Trophoblast cell (in vitro differentiated cells and primary cell): ENCODE results near the gene TCP11L2.

Experiments used
- DNase-seq, 2 donors: peaks; one replicate each; pipeline ENCODE4 v3.0.0-alpha.2; 2016
- H2AFZ ChIP-seq: 2 replicates; pipeline ENCODE4 v1.6.1; 2013; ENCODE audit warnings: low read length, moderate library complexity, mild to moderate bottlenecking; ENCODE audit not compliant: insufficient read depth, poor library complexity
- H2AK5ac ChIP-seq: 2 replicates; pipeline ENCODE4 v1.6.1; 2013; ENCODE audit warnings: mild to moderate bottlenecking, low read length
- H2BK120ac ChIP-seq: 2 replicates; pipeline ENCODE4 v1.6.1; 2013; ENCODE audit warnings: low read length, mild to moderate bottlenecking, moderate library complexity; ENCODE audit not compliant: insufficient read depth, poor library complexity
- H2BK12ac ChIP-seq: 2 replicates; pipeline ENCODE4 v1.6.1; 2013; ENCODE audit warnings: mild to moderate bottlenecking, low read length, moderate library complexity
- H2BK5ac ChIP-seq: 2 replicates; pipeline ENCODE4 v1.6.1; 2013; ENCODE audit warnings: low read length, low read depth, moderate library complexity, mild to moderate bottlenecking; ENCODE audit not compliant: poor library complexity
- H3K14ac ChIP-seq: 2 replicates; pipeline ENCODE4 v1.6.1; 2013; ENCODE audit warnings: mild to moderate bottlenecking, low read length
- H3K18ac ChIP-seq: 2 replicates; pipeline ENCODE4 v1.6.1; 2013; ENCODE audit warnings: mild to moderate bottlenecking, low read length
- H3K23ac ChIP-seq: 2 replicates; pipeline ENCODE4 v1.6.1; 2013; ENCODE audit warnings: low read length
- H3K27ac ChIP-seq: 2 replicates; pipeline ENCODE4 v1.5.1; 2013; ENCODE audit warnings: low read depth, mild to moderate bottlenecking, inconsistent platforms, low read length, moderate library complexity
- H3K27me3 ChIP-seq: 2 replicates; pipeline ENCODE4 v1.6.1; 2013; ENCODE audit warnings: inconsistent platforms, mild to moderate bottlenecking, low read length, moderate library complexity; ENCODE audit not compliant: insufficient read depth
- H3K36me3 ChIP-seq, 2 experiments: 1 replicate in 1 of 2; 2 replicates in 1 of 2; pipeline ENCODE4 v1.6.1; 2013; ENCODE audit warnings: low read length in 2 of 2, mild to moderate bottlenecking in 2 of 2, moderate library complexity in 1 of 2; ENCODE audit not compliant: insufficient read depth in 2 of 2, control insufficient read depth in 1 of 2
- H3K4ac ChIP-seq: 2 replicates; pipeline ENCODE4 v1.6.1; 2013; ENCODE audit warnings: low read depth, mild to moderate bottlenecking, low read length, moderate library complexity
- H3K4me1 ChIP-seq, 2 experiments: 1 replicate in 1 of 2; 2 replicates in 1 of 2; pipeline ENCODE4 v1.6.1; 2013; ENCODE audit warnings: low read length in 2 of 2, mild to moderate bottlenecking in 2 of 2, moderate library complexity in 1 of 2; ENCODE audit not compliant: insufficient read depth in 2 of 2, control insufficient read depth in 1 of 2
- H3K4me2 ChIP-seq: 2 replicates; pipeline ENCODE4 v1.6.1; 2013; ENCODE audit warnings: inconsistent platforms, mild to moderate bottlenecking, low read length, moderate library complexity
- H3K4me3 ChIP-seq: 2 replicates; pipeline ENCODE4 v1.5.1; 2013; ENCODE audit warnings: mild to moderate bottlenecking, low read depth, low read length, inconsistent platforms
- H3K79me1 ChIP-seq: one replicate; pipeline ENCODE4 v1.6.1; 2013; ENCODE audit warnings: low read length
- H3K79me2 ChIP-seq: 2 replicates; pipeline ENCODE4 v1.6.1; 2013; ENCODE audit warnings: low read length, mild to moderate bottlenecking; ENCODE audit not compliant: control insufficient read depth, insufficient read depth, poor library complexity
- H3K9ac ChIP-seq: 2 replicates; pipeline ENCODE4 v1.6.1; 2013; ENCODE audit warnings: mild to moderate bottlenecking, low read length
- H3K9me3 ChIP-seq: 2 replicates; pipeline ENCODE4 v1.6.1; 2013; ENCODE audit warnings: low read depth, mild to moderate bottlenecking, control low read depth, inconsistent platforms, low read length; ENCODE audit not compliant: insufficient read depth
- H4K12ac ChIP-seq: 2 replicates; pipeline ENCODE4 v1.6.1; 2013; ENCODE audit warnings: low read depth, mild to moderate bottlenecking, low read length, moderate library complexity
- H4K8ac ChIP-seq: 2 replicates; pipeline ENCODE4 v1.6.1; 2013; ENCODE audit warnings: low read depth, mild to moderate bottlenecking, low read length, moderate library complexity
- H4K91ac ChIP-seq: one replicate; pipeline ENCODE4 v1.6.1; 2013; ENCODE audit warnings: low read depth, mild to moderate bottlenecking, low read length, moderate library complexity
- WGBS: extraction: QIAGEN DNeasy Blood & Tissue Kit; methylation state at CpG from one replicate; pipeline ENCODE4 v1.1.7; 2013; ENCODE audit warnings: missing lambda C conversion rate; ENCODE audit not compliant: insufficient read length, insufficient coverage; ENCODE audit errors: extremely low coverage; 5-methylcytosine and 5-hydroxymethylcytosine counted together

TCP11L2 gene

DNA sequence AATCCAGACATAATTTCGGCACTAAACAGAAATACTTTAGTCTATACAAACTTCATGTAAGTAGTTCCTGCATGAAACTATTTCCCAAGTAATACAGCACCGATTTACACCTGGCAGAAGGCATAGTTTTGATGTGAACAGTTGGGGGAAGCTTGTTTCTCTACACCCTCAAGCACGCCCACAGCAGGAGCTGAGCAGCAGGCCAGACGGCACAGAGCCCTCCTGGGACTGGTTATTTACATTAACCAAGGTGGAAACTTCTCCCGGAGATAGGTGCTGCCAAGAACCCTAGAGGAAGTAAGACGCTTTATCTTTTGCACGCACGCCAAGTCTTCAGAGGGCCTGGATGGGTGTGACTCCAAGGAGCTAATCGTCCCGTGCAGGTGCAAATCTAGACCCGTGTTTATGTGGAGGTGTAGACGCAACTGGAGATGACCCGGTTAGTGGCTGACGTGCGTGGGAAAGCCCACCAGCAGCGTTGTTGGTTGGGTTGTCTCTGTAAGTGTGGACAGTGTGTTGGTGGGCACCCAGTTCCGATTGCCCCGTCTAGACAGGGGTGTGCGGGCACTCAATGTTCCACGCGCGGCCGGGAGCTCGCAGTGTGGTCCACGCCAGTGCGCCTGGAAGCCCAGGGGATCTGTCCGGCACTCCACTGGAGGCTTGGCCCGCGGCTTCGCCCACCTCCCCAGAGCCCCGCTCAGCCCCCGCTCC lies 767 bp upstream of the TCP11L2 start:
- no CpG with 5 or more reads among the region's 32 CpGs for WGBS
- H3K23ac ChIP-seq = no peak overlapping the region
- H3K4me3 ChIP-seq = peak overlapping the region; percentile 80
- peak overlapping the region; percentile 2 for H3K4ac ChIP-seq
- H2BK5ac ChIP-seq = no peak overlapping the region
- H3K27me3 ChIP-seq = no peaks in the 10 kb centered on the region
- H3K14ac ChIP-seq = peak overlapping the region; percentile 23
- H2BK12ac ChIP-seq = no peak overlapping the region
- DNase-seq = peak; percentile 69 to 74
- no peaks in the 10 kb centered on the region for H3K9me3 ChIP-seq
- H3K79me2 ChIP-seq = peaks cover 6% of the 10 kb centered on the region
- peak overlapping the region; percentile 85 for H4K8ac ChIP-seq
- no peak overlapping the region for H3K27ac ChIP-seq
- peaks cover 10% of the 10 kb centered on the region for H3K79me1 ChIP-seq
- H2AK5ac ChIP-seq = no peak overlapping the region
- no peaks in the 10 kb centered on the region for H3K36me3 ChIP-seq
- peak overlapping the region; percentile 78 for H3K4me2 ChIP-seq
- H4K91ac ChIP-seq = peak overlapping the region; percentile 37
- peak overlapping the region; percentile 1 for H2BK120ac ChIP-seq
- no peak overlapping the region for H4K12ac ChIP-seq
- peak overlapping the region; percentile 12 for H3K18ac ChIP-seq
- peak overlapping the region; percentile 8 for H3K9ac ChIP-seq
- peak overlapping the region; percentile 85 for H2AFZ ChIP-seq
- peaks cover 3 to 7% of the 10 kb centered on the region in 2 experiments for H3K4me1 ChIP-seq

DNA sequence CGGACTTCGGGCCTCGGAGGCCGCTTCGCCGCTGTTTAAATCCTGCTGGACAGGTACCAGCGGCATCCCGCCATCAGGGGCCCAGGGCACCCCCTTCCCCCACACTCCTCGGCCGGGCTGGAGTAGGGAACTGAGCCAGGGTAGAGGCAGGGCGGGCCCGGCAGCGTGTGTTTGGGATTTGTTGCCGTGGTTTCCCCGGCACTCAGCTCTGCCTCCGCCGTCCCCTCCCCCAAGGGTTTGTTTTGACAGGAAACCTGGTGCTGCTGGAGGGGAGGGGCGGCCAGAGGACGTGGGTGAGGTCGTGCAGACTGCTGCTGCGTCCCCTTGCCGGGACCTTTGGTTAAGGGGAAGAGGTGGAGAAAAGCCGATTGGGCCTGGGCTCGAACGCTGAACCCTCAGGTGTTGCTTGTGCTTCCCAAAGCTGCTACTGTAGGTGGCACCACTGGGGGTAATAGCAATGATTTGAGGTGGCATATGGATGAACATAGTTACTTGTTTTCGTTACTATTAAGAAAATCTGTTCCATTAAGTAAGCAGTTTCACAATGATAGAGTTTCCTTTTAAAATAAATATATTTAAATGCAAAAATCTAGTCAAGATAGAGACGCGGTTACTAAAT lies 778 bp downstream of the TCP11L2 start:
- H2BK120ac ChIP-seq = no peak overlapping the region
- H3K9ac ChIP-seq = peak overlapping the region; percentile 42
- peak overlapping the region; percentile 82 for H4K8ac ChIP-seq
- H2BK12ac ChIP-seq = no peak overlapping the region
- peak overlapping the region; percentile 88 for H3K4me3 ChIP-seq
- WGBS = no CpG with 5 or more reads among the region's 28 CpGs
- H3K4me2 ChIP-seq = peak overlapping the region; percentile 92
- H3K27me3 ChIP-seq = no peaks in the 10 kb centered on the region
- peaks cover 10% of the 10 kb centered on the region for H3K79me1 ChIP-seq
- DNase-seq = peak; percentile 59 to 73
- no peak overlapping the region for H3K4ac ChIP-seq
- H3K36me3 ChIP-seq = no peaks in the 10 kb centered on the region
- no peak overlapping the region for H3K27ac ChIP-seq
- no peak overlapping the region for H3K23ac ChIP-seq
- H2AK5ac ChIP-seq = no peak overlapping the region
- H3K14ac ChIP-seq = peak overlapping the region; percentile 7
- H2AFZ ChIP-seq = peak overlapping the region; percentile 83
- H3K4me1 ChIP-seq = peaks cover 3 to 7% of the 10 kb centered on the region in 2 experiments
- peak overlapping the region; percentile 17 for H2BK5ac ChIP-seq
- peak overlapping the region; percentile 0 for H3K18ac ChIP-seq
- H4K91ac ChIP-seq = peak overlapping the region; percentile 1
- no peak overlapping the region for H4K12ac ChIP-seq
- peaks cover 6% of the 10 kb centered on the region for H3K79me2 ChIP-seq
- no peaks in the 10 kb centered on the region for H3K9me3 ChIP-seq

DNA sequence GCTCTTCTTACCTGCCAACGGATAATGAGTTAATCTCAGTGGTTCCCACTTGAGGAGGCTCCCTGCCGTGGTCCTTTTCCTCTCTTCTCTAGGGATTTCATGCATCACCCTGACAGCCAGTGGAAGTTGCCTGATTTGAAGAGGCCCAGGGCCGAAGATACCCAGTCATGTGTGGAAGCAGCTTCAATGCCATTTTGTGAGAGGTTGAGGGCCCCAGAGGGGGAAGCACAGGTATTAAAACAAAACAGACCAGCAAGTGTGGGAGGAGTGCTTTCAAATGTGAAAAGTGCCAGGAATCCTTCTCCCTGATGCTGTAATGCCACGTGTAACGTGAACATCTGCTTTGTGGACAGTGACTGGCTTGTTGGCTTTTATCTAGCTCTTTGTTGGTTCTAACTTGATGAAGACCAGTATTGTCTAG lies 1.5 kb downstream of the TCP11L2 start:
- peaks cover 10% of the 10 kb centered on the region for H3K79me1 ChIP-seq
- peaks cover 6% of the 10 kb centered on the region for H3K79me2 ChIP-seq
- peaks cover 6 to 9% of the 10 kb centered on the region in 2 experiments for H3K4me1 ChIP-seq
- H3K4ac ChIP-seq = no peak overlapping the region
- no peaks in the 10 kb centered on the region for H3K27me3 ChIP-seq
- no peak overlapping the region for H3K4me3 ChIP-seq
- no peaks in the 10 kb centered on the region for H3K36me3 ChIP-seq
- H2AFZ ChIP-seq = no peak overlapping the region
- no peak overlapping the region for H3K18ac ChIP-seq
- H4K91ac ChIP-seq = no peak overlapping the region
- no peak overlapping the region for H2AK5ac ChIP-seq
- no peak overlapping the region for H4K12ac ChIP-seq
- H2BK5ac ChIP-seq = no peak overlapping the region
- no peaks in the 10 kb centered on the region for H3K9me3 ChIP-seq
- H3K4me2 ChIP-seq = no peak overlapping the region
- peak in 1 of 2 donors; percentile 29 for DNase-seq
- H3K9ac ChIP-seq = no peak overlapping the region
- no peak overlapping the region for H2BK120ac ChIP-seq
- no peak overlapping the region for H3K14ac ChIP-seq
- no peak overlapping the region for H2BK12ac ChIP-seq
- H4K8ac ChIP-seq = no peak overlapping the region
- H3K27ac ChIP-seq = no peak overlapping the region
- WGBS = no CpG with 5 or more reads among the region's 5 CpGs
- no peak overlapping the region for H3K23ac ChIP-seq

DNA sequence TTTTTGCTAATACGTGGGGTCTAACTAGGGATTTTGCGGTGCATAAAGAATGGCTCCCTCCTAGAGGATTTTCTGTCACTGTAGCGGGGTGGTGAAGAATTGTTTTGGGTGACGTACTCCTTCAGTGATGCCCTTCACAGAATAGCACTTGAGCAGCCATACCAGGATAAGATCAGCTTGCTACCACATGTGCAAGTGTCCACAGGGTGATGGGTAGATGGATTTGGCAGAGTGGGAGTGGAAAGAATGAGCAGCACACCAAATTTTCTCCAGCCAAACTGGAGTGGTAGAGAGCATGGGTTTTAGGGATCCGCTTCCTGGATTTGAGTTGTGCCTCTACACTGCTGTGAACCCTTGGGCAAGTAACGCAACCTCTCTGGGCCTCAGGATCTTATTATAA lies 2.3 kb downstream of the TCP11L2 start:
- Histone ChIP-seq H3K14ac (no peak overlapping the region), H3K79me2 (peaks cover 6% of the 10 kb centered on the region), H3K36me3 (no peaks in the 10 kb centered on the region), H3K27me3 (no peaks in the 10 kb centered on the region), H3K4ac (no peak overlapping the region), H4K91ac (no peak overlapping the region), H3K18ac (no peak overlapping the region), H4K8ac (no peak overlapping the region), H3K4me3 (no peak overlapping the region), H2BK12ac (no peak overlapping the region), H3K9me3 (no peaks in the 10 kb centered on the region), H3K79me1 (peaks cover 10% of the 10 kb centered on the region), H4K12ac (no peak overlapping the region), H3K23ac (no peak overlapping the region), H3K4me2 (no peak overlapping the region), H2AFZ (no peak overlapping the region), H2AK5ac (no peak overlapping the region), H3K27ac (no peak overlapping the region), H2BK5ac (no peak overlapping the region), H2BK120ac (no peak overlapping the region), H3K9ac (no peak overlapping the region), H3K4me1 (peaks cover 12 to 16% of the 10 kb centered on the region in 2 experiments)
- no CpG with 5 or more reads among the region's 6 CpGs for WGBS
- no peak for DNase-seq
